IMR-90 (cell line): ENCODE data around the gene YTHDF2. TPM values are rescaled to one million over a fixed set of nuclear protein-coding genes. Genes with fewer than 3 reads are reported as not detected.

Experiments used
- ATAC-seq: fragments of 200-7000 bp; cut with Tn5 transposase; 2 replicates; pipeline ENCODE4 v1.9.1; 2020; ENCODE audit warnings: low read depth, mild to moderate bottlenecking, moderate library complexity
- BruUV-seq: library from RNA; stranded (reverse); fragments of 400-500 nt; replicated peaks from 2 replicates; lab custom pipeline; 2021; lab: Mats Ljungman, UMichigan
- CTCF ChIA-PET: fragments of 300-600 bp; formaldehyde crosslinking; extraction: SDS; loops from one replicate; lab custom pipeline; 2021; ENCODE audit warnings: antibody characterized with exemption; lab: Yijun Ruan, JAX
- POLR2A ChIA-PET: fragments of 300-600 bp; sonication (Branson Sonifier 250); formaldehyde crosslinking; loops from one replicate; lab custom pipeline; 2022; ENCODE audit warnings: antibody characterized with exemption; ENCODE audit not compliant: unreplicated experiment; lab: Charles Lee
- DNase-seq: peaks from one replicate; pipeline ENCODE4 v3.0.0; 2013
- H2AFZ ChIP-seq: replicated peaks from 2 replicates; pipeline ENCODE3; 2013; ENCODE audit warnings: low read length, mild to moderate bottlenecking; ENCODE audit not compliant: poor library complexity
- H2AK5ac ChIP-seq: 2 replicates; pipeline ENCODE4 v1.6.1; 2013; ENCODE audit warnings: low read depth, low read length, inconsistent platforms
- H2AK9ac ChIP-seq: replicated peaks from 2 replicates; pipeline ENCODE3; 2013; ENCODE audit warnings: mild to moderate bottlenecking, low read depth, low read length, moderate library complexity; ENCODE audit not compliant: poor library complexity
- H2BK120ac ChIP-seq: 2 replicates; pipeline ENCODE4 v1.6.1; 2013; ENCODE audit warnings: low read depth, low read length, inconsistent platforms
- H2BK15ac ChIP-seq: 3 replicates; pipeline ENCODE4 v1.6.1; 2013; ENCODE audit warnings: low read depth, low read length, inconsistent platforms
- H2BK20ac ChIP-seq: 2 replicates; pipeline ENCODE4 v1.6.1; 2013; ENCODE audit warnings: low read depth, mild to moderate bottlenecking, inconsistent platforms, low read length, moderate library complexity
- H2BK5ac ChIP-seq: 2 replicates; pipeline ENCODE4 v1.6.1; 2013; ENCODE audit warnings: mild to moderate bottlenecking, low read depth, low read length, inconsistent platforms; ENCODE audit not compliant: poor library complexity, severe bottlenecking
- H3K14ac ChIP-seq: replicated peaks from 2 replicates; pipeline ENCODE4 v1.6.1; 2013; ENCODE audit warnings: low read depth, low read length, inconsistent platforms
- H3K18ac ChIP-seq: 2 replicates; pipeline ENCODE4 v1.6.1; 2013; ENCODE audit warnings: low read depth, low read length, control low read depth
- H3K23ac ChIP-seq: 2 replicates; pipeline ENCODE4 v1.6.1; 2013; ENCODE audit warnings: low read depth, low read length, inconsistent platforms
- H3K27ac ChIP-seq: 2 replicates; pipeline ENCODE4 v1.5.1; 2013; ENCODE audit warnings: mild to moderate bottlenecking, control low read depth, low read length; ENCODE audit not compliant: insufficient read depth
- H3K27me3 ChIP-seq: 2 replicates; pipeline ENCODE4 v1.6.1; 2013; ENCODE audit warnings: low read length; ENCODE audit not compliant: control insufficient read depth, insufficient read depth
- H3K36me3 ChIP-seq: 2 replicates; pipeline ENCODE4 v1.6.1; 2013; ENCODE audit warnings: low read length, mixed read lengths; ENCODE audit not compliant: control insufficient read depth, insufficient read depth
- H3K4ac ChIP-seq: 2 replicates; pipeline ENCODE4 v1.6.1; 2013; ENCODE audit warnings: low read depth, low read length, inconsistent platforms
- H3K4me1 ChIP-seq: 2 replicates; pipeline ENCODE4 v1.6.1; 2013; ENCODE audit warnings: low read length, mixed read lengths; ENCODE audit not compliant: control insufficient read depth, insufficient read depth
- H3K4me2 ChIP-seq: 2 replicates; pipeline ENCODE4 v1.6.1; 2013; ENCODE audit warnings: low read depth, mild to moderate bottlenecking, control low read depth, low read length, moderate library complexity
- H3K4me3 ChIP-seq: 2 replicates; pipeline ENCODE4 v1.5.1; 2013; ENCODE audit warnings: low read depth, mild to moderate bottlenecking, control low read depth, low read length, moderate library complexity; ENCODE audit not compliant: insufficient read depth
- H3K56ac ChIP-seq: 2 replicates; pipeline ENCODE4 v1.6.1; 2013; ENCODE audit warnings: low read length, inconsistent platforms; ENCODE audit not compliant: insufficient read depth; ENCODE audit errors: extremely low read depth
- H3K79me1 ChIP-seq, 2 experiments: 2 replicates each; pipeline ENCODE4 v1.6.1; 2013; ENCODE audit warnings: low read length in 2 of 2, inconsistent platforms in 1 of 2, low read depth in 1 of 2
- H3K9ac ChIP-seq: 2 replicates; pipeline ENCODE4 v1.6.1; 2013; ENCODE audit warnings: low read depth, low read length, control low read depth
- H3K9me1 ChIP-seq: 2 replicates; pipeline ENCODE4 v1.6.1; 2013; ENCODE audit warnings: low read length, inconsistent platforms; ENCODE audit not compliant: insufficient read depth
- H3K9me3 ChIP-seq: 2 replicates; pipeline ENCODE4 v1.6.1; 2013; ENCODE audit warnings: low read length; ENCODE audit not compliant: control insufficient read depth, insufficient read depth
- H4K20me1 ChIP-seq: 2 replicates; pipeline ENCODE4 v1.6.1; 2013; ENCODE audit warnings: low read length, inconsistent platforms; ENCODE audit not compliant: insufficient read depth
- H4K5ac ChIP-seq: 2 replicates; pipeline ENCODE4 v1.6.1; 2013; ENCODE audit warnings: mild to moderate bottlenecking, low read depth, low read length, control low read depth
- H4K8ac ChIP-seq, 2 experiments: 2 replicates each; pipeline ENCODE4 v1.6.1; 2013; ENCODE audit warnings: low read depth in 2 of 2, low read length in 2 of 2, control low read depth in 1 of 2, inconsistent platforms in 1 of 2
- H4K91ac ChIP-seq: 2 replicates; pipeline ENCODE4 v1.6.1; 2013; ENCODE audit warnings: low read depth, low read length, inconsistent platforms; ENCODE audit not compliant: insufficient read depth
- MAFK ChIP-seq: IDR thresholded peaks from 2 replicates; pipeline ENCODE4 v1.6.1; 2012; ENCODE audit warnings: low read depth, low read length, improper control_type of control experiment
- RAD21 ChIP-seq: IDR thresholded peaks from 2 replicates; pipeline ENCODE4 v1.6.1; 2012; ENCODE audit warnings: low read length, improper control_type of control experiment
- WGBS, 2 experiments: methylation state at CpG; one replicate each; pipeline versions ENCODE4 v1.1.5 to v1.1.7; 2013; ENCODE audit warnings: missing lambda C conversion rate in 2 of 2; ENCODE audit not compliant: insufficient read length in 1 of 2; ENCODE audit errors: extremely low coverage in 2 of 2; 5-methylcytosine and 5-hydroxymethylcytosine counted together
- dilution Hi-C: fragments of 300-500 bp; cut with HindIII; formaldehyde crosslinking; loops from one replicate; pipeline ENCODE4 v1.14.3; 2018; ENCODE audit warnings: low sequenced_read_pairs; ENCODE audit not compliant: unreplicated experiment
- in situ Hi-C: fragments of 300-500 bp; cut with MboI; formaldehyde crosslinking; loops from 3 replicates; pipeline ENCODE4 v1.14.3; 2019; ENCODE audit warnings: low sequenced_read_pairs, inconsistent platforms, mixed read lengths
- intact Hi-C: fragments of 100-400 bp; cut with micrococcal nuclease; formaldehyde crosslinking; loops from 2 replicates; pipeline ENCODE4 v1.10.0; 2022
- polyA plus RNA-seq, 3 experiments: library from polyadenylated mRNA; depleted of rRNA; stranded (reverse); fragments of >200 nt; gene quantifications; 2 replicates each; pipeline ENCODE4 v1.2.3, GENCODE V29; 2012; ENCODE audit warnings: low replicate concordance in 1 of 3
- total RNA-seq: library from RNA; depleted of rRNA; stranded (reverse); fragments of >200 nt; gene quantifications from 2 replicates; pipeline ENCODE4 v1.2.3, GENCODE V29; 2012

YTHDF2 gene
- total and polyA plus RNA-seq, 2 of the 4 experiments (the other 2 are of a cell fraction): 50.0 to 94.3 TPM

GRCh38 chr1:28759257-28759656 lies 22.5 kb downstream of the YTHDF2 start:
- DNase-seq: no peak
- H3K9me1 ChIP-seq: peaks cover 9% of the 10 kb centered on the region
- no peak overlapping the region for H3K14ac ChIP-seq
- ChIA-PET POLR2A (interaction anchor here (1.2 kb wide), 1 partner anchor 8 kb away, joined by 3 read pairs; no protein-coding TSS in a partner anchor), CTCF (no interaction called here)
- H3K23ac ChIP-seq: no peak overlapping the region
- no peak overlapping the region for H3K9ac ChIP-seq
- no peak overlapping the region for H3K4me3 ChIP-seq
- no peak overlapping the region for H2AK9ac ChIP-seq
- peaks cover 15% of the 10 kb centered on the region for H3K4me1 ChIP-seq
- H2BK20ac ChIP-seq: no peak overlapping the region
- no peak overlapping the region for H3K4ac ChIP-seq
- no peak overlapping the region for H2BK15ac ChIP-seq
- H4K8ac ChIP-seq: no peak overlapping the region
- ATAC-seq: no peak
- in situ Hi-C loops (no loop called here), intact Hi-C loops (no loop called here), dilution Hi-C loops (no loop called here)
- no peak overlapping the region for H2BK5ac ChIP-seq
- TF ChIP-seq MAFK: peak; percentile 6; the same call in 1 of the 2 replicates
- no peak for TF ChIP-seq RAD21
- BruUV-seq: no TSS peak
- no peak overlapping the region for H2AK5ac ChIP-seq
- H3K56ac ChIP-seq: no peak overlapping the region
- H2BK120ac ChIP-seq: no peak overlapping the region
- WGBS, 2 experiments: no CpG with 5 or more reads among the region's 3 CpGs
- no peak overlapping the region for H3K27ac ChIP-seq
- no peaks in the 10 kb centered on the region for H3K9me3 ChIP-seq
- H3K4me2 ChIP-seq: no peak overlapping the region
- no peak overlapping the region for H3K18ac ChIP-seq
- H3K36me3 ChIP-seq: peaks cover 19% of the 10 kb centered on the region
- no peak overlapping the region for H4K5ac ChIP-seq
- no peak overlapping the region for H2AFZ ChIP-seq
- H3K79me1 ChIP-seq: peaks cover 9 to 55% of the 10 kb centered on the region in 2 experiments
- H3K27me3 ChIP-seq: no peaks in the 10 kb centered on the region
- H4K91ac ChIP-seq: no peak overlapping the region
- H4K20me1 ChIP-seq: peaks cover 88% of the 10 kb centered on the region
